Left hindlimb (tissue), 1 donor: ENCODE results near the gene BCKDK.
"Not testable (repeated sequence)": the region's sequence is repeated elsewhere in the genome, so short reads cannot be mapped to it uniquely, and the experiment has no call there.

Experiments used
- DNase-seq: peaks from one replicate; pipeline ENCODE4 v3.0.0-alpha.2; 2018

Gene BCKDK

GRCh38 chr16:31129568-31130335 lies 21.6 kb downstream of the BCKDK start:
- no peak for DNase-seq

- no peak for DNase-seq
These were observed 22.2 kb downstream of the BCKDK start for GRCh38 chr16:31130336-31130891.

GRCh38 chr16:31130899-31131298 lies 22.7 kb downstream of the BCKDK start:
- DNase-seq, result no peak

GRCh38 chr16:31131416-31131815 lies 23.2 kb downstream of the BCKDK start:
- DNase-seq, result peak; percentile 15

GRCh38 chr16:31131841-31132271 lies 23.7 kb downstream of the BCKDK start:
- DNase-seq, result peak; percentile 4

- peak; percentile 27 for DNase-seq
These were observed 24.3 kb downstream of the BCKDK start for GRCh38 chr16:31132303-31132979.

- no peak for DNase-seq
These were observed 24.9 kb downstream of the BCKDK start for GRCh38 chr16:31133046-31133501.

GRCh38 chr16:31134091-31134571 lies 25.9 kb downstream of the BCKDK start:
- peak; percentile 38 for DNase-seq

- peak; percentile 26 for DNase-seq
These were observed 26.7 kb downstream of the BCKDK start for GRCh38 chr16:31134625-31135534.

- DNase-seq, result peak; percentile 21
These were observed 27.5 kb downstream of the BCKDK start, which contains the start of gene PRSS8 for GRCh38 chr16:31135535-31136286. PRSS8 (minus strand) TSS chr16:31135727; CDS start chr16:31135498, 229 bp downstream.

- no peak for DNase-seq
These were observed 28.1 kb downstream of the BCKDK start for GRCh38 chr16:31136287-31136662.

- DNase-seq, result peak; percentile 19
These were observed 28.8 kb downstream of the BCKDK start for GRCh38 chr16:31136822-31137499.

- peak; percentile 27 for DNase-seq
These were observed 30.7 kb downstream of the BCKDK start for GRCh38 chr16:31138621-31139578.

- DNase-seq, result not testable (repeated sequence)
These were observed 32.9 kb downstream of the BCKDK start for GRCh38 chr16:31141071-31141469.

- peak; percentile 76 for DNase-seq
These were observed 33.4 kb downstream of the BCKDK start for GRCh38 chr16:31141489-31142108.

- DNase-seq, result peak; percentile 100
These were observed 34.2 kb downstream of the BCKDK start for GRCh38 chr16:31142109-31143010.

- DNase-seq, result peak; percentile 55
These were observed 35.0 kb downstream of the BCKDK start for GRCh38 chr16:31143011-31143693.
